ENCODE results near the gene PFKFB2.

DNA sequence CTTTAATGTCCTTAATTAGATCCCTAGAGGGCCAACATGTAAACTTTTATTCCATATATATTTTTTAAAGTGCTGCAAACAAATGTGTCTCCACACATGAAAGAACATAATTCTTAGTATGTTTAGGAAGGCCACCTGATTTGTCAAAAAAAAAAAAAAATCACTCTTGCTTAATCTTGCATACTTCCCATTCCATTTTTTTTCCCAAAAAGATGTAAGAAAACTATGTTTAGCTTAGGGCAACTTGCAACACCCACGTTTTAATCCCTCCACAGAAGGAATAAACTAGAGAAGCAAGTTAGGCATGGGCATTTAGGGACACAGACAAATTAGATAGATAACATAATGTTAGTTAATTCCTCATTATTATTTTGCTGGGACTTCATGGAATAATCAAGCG lies 7.6 kb upstream of the PFKFB2 start:
- TF ChIP-seq, protein P1, sequence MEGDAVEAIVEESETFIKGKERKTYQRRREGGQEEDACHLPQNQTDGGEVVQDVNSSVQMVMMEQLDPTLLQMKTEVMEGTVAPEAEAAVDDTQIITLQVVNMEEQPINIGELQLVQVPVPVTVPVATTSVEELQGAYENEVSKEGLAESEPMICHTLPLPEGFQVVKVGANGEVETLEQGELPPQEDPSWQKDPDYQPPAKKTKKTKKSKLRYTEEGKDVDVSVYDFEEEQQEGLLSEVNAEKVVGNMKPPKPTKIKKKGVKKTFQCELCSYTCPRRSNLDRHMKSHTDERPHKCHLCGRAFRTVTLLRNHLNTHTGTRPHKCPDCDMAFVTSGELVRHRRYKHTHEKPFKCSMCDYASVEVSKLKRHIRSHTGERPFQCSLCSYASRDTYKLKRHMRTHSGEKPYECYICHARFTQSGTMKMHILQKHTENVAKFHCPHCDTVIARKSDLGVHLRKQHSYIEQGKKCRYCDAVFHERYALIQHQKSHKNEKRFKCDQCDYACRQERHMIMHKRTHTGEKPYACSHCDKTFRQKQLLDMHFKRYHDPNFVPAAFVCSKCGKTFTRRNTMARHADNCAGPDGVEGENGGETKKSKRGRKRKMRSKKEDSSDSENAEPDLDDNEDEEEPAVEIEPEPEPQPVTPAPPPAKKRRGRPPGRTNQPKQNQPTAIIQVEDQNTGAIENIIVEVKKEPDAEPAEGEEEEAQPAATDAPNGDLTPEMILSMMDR (IDR thresholded peaks at IDR 0.05), result no peak
- TF ChIP-seq POLR2A (IDR thresholded peaks at IDR 0.05), result no peak
